GM19023 (cell line): ENCODE measurements around the gene SHCBP1L.
"Not testable (repeated sequence)": the region's sequence is repeated elsewhere in the genome, so short reads cannot be mapped to it uniquely, and the experiment has no call there.

Experiments used
- ATAC-seq: cut with Tn5 transposase; IDR thresholded peaks from one replicate; pipeline ENCODE4 v1.9.1; 2021; ENCODE audit warnings: mild to moderate bottlenecking, moderate library complexity; ENCODE audit not compliant: unreplicated experiment

SHCBP1L gene

GRCh38 chr1:182965861-182966260, 12.9 kb upstream of the SHCBP1L start:
- ATAC-seq, result no peak

- ATAC-seq, result no peak
Measured at GRCh38 chr1:182965096-182965495, 12.1 kb upstream of the SHCBP1L start.

GRCh38 chr1:182962554-182963115, 9.7 kb upstream of the SHCBP1L start:
- peak; percentile 97 for ATAC-seq

- no peak for ATAC-seq
Measured at GRCh38 chr1:182960046-182960445, 7.1 kb upstream of the SHCBP1L start.

GRCh38 chr1:182957902-182958395, 5.0 kb upstream of the SHCBP1L start:
- ATAC-seq, result no peak

- ATAC-seq, result no peak
Measured at GRCh38 chr1:182956708-182957365, 3.9 kb upstream of the SHCBP1L start.

GRCh38 chr1:182955596-182956588, 2.9 kb upstream of the SHCBP1L start:
- ATAC-seq, result no peak

GRCh38 chr1:182953826-182954225, 860 bp upstream of the SHCBP1L start:
- no peak for ATAC-seq

- ATAC-seq, result not testable (repeated sequence)
Measured at GRCh38 chr1:182943336-182943735, 9.6 kb downstream of the SHCBP1L start.

- ATAC-seq, result not testable (repeated sequence)
Measured at GRCh38 chr1:182942145-182942544, 10.8 kb downstream of the SHCBP1L start.

- ATAC-seq, result no peak
Measured at GRCh38 chr1:182939413-182939812, 13.6 kb downstream of the SHCBP1L start.

- ATAC-seq, result no peak
Measured at GRCh38 chr1:182935716-182936115, 17.2 kb downstream of the SHCBP1L start.

GRCh38 chr1:182930985-182931384, 22.0 kb downstream of the SHCBP1L start:
- no peak for ATAC-seq

- no peak for ATAC-seq
Measured at GRCh38 chr1:182927693-182928433, 25.1 kb downstream of the SHCBP1L start.

GRCh38 chr1:182925661-182926060, 27.3 kb downstream of the SHCBP1L start:
- ATAC-seq, result no peak

- no peak for ATAC-seq
Measured at GRCh38 chr1:182917378-182917777, 35.6 kb downstream of the SHCBP1L start.

GRCh38 chr1:182913401-182913800, 39.6 kb downstream of the SHCBP1L start:
- ATAC-seq, result no peak

- ATAC-seq, result no peak
Measured at GRCh38 chr1:182910143-182910542, 42.8 kb downstream of the SHCBP1L start.

- ATAC-seq, result no peak
Measured at GRCh38 chr1:182909578-182909977, 43.4 kb downstream of the SHCBP1L start.

- ATAC-seq, result no peak
Measured at GRCh38 chr1:182905321-182905720, 47.6 kb downstream of the SHCBP1L start.

- not testable (repeated sequence) for ATAC-seq
Measured at GRCh38 chr1:182901946-182902345, 51.0 kb downstream of the SHCBP1L start.
